ENCODE results near the gene SREBF1.

Gene SREBF1

DNA sequence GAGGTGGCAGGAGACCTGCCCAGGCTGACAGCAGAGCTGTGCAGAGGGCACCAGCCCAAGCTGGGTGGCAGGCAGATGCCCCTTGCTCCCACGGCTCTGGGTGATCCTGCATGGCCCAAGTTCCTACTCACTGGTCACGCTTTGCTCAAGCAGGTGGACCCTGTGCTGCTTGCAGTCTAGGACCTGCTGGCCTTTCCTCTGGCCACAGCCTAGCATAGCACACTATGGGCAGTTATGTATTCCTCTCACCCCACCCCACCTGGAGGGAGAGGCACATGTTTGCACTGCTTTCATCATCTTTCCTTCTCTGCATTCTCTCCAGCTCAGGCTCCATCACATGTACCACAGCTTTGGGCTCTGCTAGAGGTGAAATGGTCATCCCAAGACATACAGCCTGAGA lies 19.6 kb upstream of the SREBF1 start:
- DNase-seq, result no peak

DNA sequence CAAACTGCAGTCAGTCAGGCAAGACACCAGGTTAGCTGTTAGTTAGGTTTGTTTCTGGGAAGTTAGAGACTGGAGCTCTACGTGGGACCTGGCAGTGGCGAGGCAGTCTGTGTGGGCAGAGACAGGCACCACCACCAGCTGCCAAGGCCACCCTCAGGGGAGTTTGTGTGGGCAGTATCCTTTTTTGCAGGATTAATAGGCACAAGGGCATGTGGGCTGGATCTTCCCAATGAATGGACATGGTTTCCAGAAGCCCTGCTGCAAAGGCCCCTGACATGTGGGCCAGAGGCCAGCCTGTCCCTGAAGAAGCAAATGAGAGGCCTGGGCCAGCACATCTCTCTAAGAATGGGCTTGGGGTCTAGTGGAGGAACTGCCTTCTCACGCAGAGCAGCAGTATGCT lies 19.2 kb upstream of the SREBF1 start:
- DNase-seq, result no peak

DNA sequence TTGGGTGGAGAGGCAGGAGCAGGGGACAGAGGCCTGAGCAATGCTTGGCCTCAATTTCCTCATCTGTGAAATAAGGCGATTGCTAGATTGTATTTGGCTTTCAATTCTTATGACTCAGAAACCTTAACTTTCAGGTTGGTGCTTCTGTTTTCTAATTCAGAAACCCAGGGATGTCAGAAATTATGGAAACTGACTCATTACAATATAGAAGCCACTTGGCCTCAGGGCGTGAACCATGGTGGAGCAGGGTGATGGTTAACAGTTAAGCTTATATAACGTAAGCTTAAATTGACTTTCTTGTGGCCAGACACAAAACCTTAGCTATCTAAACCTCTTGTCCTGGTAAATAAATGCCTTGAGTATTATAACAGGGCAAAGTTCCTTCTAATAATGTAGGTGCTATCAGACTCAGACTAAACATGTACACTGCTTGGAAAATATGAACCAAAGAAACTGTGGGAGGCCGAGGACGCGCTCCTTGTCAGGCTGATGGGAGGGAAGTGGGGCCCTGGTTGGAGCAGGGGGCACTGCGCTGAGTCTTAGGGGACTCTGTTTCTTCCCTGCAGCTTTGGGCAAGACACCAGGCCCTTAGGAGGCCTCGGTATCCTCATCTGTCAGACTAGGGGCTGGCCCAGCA lies 17.1 kb upstream of the SREBF1 start:
- DNase-seq, result no peak

DNA sequence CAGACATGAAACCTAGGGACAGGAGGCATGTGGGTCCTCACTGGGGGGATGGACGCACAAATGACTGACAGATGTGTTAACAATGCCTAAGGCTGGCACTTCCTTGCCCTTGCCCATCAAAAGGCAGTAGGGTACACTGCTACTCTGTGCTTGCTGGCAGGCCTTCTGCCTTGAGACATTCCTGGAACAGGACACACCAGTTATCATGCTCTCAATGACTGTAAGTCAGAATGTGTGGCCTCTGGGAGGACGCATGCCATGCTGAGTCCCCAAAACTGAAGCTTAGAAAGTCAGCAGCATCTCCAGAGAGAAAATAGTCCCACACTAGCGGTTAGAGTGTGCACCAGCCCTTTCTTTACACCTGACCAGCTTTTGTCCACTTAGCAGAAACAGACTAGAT lies 16.1 kb upstream of the SREBF1 start:
- no peak for DNase-seq

DNA sequence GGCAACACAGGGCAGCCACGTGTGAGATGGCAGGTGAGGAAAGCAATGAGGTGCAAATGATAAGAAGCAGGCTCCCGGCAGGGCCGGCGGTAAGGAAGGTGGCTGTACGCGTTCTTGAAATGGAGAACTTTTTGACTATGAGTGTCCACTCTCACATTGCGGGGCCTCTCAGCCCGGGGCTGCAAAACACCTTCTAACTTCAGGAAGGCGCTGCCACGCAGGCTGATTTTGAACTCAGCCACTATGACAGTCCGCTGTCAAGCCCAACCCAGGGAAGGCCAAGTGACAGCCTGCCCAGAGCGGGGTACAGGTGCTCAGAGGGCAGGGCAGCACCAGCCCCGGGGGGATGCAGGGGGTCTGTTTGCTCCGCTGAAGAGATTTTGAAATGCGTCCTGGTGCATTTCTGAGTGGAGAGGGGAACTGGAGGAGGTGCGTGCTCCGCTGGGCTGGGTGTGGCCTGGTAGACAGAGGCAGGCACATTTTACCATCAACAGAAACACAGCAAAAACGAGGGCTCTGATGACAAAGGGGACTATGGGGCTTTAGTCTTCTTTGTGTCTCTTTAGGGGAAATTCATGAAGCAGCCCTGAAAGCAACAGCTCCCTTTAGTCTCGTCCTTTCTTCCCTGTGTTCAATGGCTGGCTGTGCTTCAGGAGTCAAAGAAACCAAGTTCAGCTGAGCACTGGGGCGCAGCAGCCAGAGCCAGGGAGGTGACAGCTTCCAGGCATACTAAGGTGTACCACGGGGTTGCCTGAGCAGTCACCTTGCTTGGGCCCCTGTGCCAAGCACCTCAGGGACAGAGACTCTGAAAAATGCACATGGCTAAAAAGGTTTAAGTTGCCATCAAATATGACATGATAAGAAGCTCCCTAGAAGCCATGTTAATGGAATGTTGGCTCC lies 14.6 kb upstream of the SREBF1 start:
- DNase-seq, result no peak

DNA sequence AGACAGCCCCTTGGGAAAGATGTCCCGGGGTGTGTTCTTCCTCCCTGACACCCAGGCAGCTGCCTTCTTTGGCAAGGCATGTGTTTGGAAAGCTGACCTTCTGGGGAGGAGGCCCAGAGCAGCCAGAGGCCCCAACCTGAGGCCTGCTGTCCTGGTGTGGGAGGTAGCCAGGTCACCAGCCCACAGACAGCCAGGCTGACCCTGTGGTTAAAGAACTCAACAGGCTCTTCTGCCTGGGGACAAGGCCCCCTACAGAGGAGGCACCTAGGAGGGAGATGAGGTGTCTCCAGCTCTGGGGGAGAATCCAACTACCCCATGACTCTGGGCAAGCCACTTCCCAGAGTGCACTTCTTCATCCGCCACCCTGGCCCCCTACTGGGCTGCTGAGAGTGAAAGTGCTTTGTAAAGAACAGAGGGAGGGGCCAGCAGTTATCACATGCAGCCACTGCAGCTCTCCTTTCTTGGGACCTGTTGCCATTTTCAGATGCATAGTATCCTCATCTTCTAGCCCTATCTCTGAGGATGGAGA lies 13.1 kb upstream of the SREBF1 start:
- DNase-seq, result peak; percentile 44

DNA sequence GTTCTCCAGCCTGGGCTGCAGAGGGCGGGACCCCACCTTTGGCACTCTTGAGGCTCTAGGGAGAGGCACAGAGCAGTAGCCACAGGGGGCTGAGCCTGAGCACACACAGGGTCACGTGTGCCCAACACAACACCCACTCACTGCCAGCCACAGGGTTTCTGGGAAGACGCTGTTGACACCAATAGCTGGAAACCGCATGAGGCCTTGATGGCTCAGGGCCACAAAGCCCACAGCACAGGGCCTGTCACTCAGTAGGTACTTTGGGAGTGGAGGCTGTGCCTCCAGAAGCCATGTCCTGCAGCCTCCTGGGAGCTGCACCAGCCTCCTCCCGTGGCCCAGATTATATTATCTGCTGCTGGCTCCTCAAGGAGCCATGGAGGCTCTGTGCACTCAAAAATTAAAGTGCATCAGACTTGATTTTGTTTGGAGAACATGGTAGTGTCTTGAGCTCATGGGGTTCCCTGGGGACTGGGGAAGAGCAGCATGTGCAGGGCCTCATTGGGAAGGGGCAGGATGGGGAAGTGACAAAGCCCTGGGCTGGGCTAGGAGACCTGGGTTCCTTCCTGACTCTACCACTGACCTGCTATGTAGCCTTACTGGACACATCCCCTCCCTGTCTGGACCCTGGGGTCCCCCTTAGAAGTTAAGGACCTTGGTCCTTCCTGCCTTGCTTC lies 12.5 kb upstream of the SREBF1 start:
- DNase-seq, result peak; percentile 32

DNA sequence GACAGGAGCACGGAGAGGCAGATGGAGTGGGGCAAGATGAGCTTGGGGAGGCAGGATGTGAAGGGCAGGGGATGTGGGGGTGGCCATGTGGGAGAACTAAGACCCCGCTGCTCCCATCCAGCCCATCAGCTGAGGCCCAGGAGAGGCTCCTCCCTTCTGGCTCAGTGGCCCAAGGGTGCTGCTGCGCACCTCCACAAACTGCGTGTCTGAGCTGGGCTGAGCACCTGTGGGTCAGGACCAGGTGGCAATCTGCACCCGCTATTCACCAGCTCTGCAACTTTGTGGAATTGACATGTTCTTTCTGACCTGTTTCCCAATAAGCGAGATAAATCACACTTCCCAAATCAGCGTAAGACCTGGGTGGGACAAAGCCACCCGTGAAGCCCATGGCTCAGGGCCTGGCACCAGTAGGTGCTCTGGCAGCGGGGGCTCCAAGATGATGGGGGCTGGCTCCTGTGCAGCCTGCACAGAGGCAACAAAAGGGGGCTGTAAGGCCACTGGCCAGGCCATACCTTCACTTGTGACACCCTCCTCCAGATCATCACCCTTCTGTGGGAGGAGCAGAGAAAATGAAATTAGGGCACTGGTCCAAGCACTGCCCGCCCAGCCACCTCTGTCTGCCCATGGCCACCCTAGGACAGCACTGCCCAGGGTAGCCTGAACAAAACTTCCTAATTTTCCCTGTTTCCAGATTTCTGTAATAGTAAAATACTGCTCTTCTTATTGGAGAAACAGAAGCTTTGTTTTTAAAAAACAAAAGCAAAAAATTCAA lies 11.7 kb upstream of the SREBF1 start:
- no peak for DNase-seq

DNA sequence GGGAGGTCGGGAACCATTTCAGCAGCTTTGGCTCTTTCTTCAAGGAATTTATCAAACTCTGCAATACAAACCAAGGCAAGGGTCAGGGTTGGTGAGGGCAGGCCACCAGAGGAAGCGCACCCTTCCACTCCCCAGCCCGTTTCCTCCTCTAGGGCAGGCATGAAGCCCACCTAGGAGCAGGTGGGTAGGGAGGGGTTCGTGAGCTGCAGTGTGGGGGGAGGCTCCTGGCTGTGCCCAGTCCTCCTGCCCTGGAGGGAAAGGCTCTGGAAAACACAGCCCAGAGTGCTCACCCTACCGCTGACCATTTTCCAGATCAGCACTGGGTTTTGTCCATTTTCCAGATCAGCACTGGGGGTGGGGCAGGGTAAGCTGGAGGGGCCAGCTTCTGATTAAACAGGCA lies 10.9 kb upstream of the SREBF1 start:
- DNase-seq, result no peak

DNA sequence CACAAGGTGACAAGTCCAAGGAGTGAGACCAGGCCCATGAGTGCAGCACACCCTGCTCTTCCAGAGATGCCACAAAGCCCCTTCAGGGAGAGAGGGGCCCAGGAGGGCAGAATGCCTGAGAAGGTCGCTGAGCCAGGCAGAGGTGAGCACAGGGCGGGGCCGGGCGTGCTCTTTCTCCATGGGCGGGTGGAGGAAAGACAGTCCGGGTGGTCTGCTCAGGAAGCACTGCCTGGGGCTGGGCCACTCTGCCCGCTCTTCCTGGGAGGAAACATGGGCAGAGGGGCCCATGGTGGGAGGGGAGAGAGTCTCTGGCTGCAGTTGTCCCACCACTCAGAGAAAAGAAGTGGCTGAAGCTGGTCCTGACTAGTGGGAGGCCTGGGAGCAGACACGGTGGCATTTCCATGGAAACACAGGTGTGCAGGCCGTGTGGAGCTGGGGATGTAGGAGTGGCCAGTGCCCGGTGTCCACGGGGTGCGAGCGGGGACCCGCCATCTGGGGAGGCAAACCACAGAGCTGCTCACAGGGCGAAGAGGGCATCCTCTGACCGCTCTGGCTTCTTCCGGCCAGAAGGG lies 10.4 kb upstream of the SREBF1 start:
- DNase-seq, result no peak

DNA sequence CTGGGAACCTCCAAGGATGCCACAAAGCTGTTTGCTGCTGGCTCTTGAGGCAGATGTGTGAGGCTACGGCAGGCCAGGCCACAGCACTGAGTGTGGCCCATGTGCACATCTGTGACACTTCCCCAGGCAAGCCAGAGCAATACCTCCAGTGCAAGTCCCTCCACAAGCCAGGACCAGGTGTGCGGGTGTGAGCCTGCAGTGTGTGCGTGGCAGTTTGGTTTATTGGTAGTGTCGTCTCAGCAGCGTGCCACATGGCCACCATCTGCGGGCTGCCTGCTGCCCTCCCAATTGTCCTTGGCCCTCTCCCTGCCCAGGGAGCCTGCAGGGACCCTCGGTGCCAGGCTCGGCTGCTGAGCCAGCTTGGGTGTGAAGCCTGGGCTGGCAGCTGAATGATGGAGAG lies 9.9 kb upstream of the SREBF1 start:
- DNase-seq, result no peak

DNA sequence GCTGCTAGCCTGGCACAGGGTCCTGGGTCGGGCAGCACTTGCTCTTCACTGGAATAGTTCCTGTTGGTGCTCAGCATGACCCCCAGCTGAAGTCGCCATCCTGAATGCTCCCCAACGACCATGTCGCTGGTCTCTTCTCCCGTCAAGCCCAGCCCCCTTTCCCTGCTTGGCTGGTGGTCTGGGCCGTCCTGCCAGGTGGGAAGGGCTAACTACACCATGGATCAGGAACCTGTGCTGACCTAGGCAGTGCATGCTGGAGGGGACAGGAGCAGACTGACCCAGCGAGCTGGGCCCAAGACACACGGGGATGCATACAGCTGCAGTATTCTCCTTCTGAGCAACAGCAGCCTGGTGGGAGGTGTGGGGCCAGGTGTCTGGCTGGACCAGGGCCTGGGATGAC lies 9.2 kb upstream of the SREBF1 start:
- DNase-seq, result no peak

DNA sequence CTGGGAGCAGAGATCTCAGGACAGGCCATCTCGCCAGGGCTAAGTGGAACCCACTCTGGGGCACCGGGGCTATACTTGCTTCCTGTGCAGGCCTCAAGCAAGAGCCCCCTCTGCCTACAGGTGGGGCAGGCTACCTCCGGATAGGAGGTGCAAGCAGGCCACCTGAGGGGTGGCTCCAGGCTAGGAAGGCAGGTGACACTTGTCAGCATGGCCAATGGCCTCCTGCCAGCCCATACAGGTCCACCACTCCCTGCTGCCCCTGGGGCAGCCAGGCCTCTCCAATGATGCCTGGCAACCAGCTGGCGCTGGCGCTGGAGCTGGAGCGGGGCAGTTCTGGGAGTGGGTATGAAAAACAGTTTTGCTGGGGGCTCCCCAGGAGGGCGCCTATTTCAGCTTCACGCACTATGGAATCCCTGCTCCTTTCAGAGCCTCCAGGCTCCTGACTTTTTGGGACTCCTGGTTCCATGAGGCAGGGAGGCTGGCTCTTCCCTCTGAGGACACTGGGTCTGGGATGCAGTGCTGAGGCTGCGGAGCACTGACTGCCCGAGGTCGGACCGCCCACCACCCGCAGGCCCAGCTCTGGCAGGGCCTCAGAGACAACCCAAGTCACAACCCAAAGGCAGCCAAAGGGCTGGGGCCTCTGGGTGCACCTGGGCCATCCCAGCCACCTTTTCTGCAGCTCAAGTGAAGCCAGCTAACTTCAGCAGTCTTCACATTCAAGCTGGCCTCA lies 8.4 kb upstream of the SREBF1 start:
- DNase-seq, result no peak

DNA sequence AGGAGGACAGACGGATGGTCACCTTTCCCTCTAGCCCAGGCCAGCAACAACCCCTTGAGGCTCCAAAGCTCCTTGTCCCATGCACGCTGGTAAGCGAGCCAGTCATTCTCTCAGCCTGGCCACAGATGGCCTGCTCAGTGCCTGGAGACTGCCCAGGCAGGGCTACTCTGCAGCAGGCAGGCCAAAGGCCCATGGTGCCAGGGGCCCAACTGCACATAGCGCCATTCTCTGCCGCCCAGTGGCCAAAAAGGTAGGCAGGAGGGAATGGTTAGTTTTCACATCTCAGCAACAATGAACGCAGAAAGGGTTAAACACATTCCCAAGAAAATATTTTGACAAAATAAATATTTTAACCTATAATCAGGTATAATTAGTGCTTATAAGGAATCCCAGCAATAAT lies 7.7 kb upstream of the SREBF1 start:
- DNase-seq, result no peak

DNA sequence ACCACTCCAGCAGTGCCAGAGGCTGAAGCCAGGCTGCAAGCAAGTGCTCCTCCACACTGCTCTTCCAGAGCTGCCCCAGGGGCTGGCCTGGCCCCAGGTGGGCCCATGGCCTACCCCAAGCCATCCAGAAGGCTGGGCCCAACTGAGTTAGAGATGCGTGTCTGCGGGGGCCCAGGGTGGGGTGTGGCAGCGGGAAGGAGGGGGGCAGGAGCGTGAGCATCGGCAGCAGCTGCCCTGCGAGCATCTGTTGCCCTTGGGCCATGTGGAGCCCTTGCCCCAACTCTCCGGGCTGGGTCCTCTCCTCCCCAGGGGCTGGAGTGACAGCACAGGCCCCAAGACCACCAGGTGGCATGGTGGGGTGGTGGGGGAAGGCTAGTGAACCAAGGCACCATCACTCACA lies 7.3 kb upstream of the SREBF1 start:
- DNase-seq, result no peak

DNA sequence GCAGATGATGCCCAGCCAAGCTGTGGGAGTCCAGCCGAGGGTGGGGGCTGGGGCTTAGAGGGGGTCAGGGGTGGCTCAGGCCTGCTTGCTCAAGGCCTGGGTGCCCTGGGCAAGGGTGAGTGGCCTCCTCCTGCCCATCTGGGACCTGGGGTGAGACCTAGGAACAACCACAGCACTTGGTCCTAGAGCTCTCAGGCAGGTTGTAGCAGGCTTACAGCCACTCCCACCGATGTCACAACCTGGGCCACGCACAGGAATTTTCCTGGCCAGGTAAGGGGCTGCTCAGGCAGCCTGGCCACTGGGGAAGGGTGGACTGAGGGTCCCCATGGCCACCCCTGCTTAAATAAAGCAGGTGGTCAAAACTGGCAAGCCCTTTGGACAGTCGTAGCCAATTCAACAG lies 6.3 kb upstream of the SREBF1 start:
- no peak for DNase-seq

DNA sequence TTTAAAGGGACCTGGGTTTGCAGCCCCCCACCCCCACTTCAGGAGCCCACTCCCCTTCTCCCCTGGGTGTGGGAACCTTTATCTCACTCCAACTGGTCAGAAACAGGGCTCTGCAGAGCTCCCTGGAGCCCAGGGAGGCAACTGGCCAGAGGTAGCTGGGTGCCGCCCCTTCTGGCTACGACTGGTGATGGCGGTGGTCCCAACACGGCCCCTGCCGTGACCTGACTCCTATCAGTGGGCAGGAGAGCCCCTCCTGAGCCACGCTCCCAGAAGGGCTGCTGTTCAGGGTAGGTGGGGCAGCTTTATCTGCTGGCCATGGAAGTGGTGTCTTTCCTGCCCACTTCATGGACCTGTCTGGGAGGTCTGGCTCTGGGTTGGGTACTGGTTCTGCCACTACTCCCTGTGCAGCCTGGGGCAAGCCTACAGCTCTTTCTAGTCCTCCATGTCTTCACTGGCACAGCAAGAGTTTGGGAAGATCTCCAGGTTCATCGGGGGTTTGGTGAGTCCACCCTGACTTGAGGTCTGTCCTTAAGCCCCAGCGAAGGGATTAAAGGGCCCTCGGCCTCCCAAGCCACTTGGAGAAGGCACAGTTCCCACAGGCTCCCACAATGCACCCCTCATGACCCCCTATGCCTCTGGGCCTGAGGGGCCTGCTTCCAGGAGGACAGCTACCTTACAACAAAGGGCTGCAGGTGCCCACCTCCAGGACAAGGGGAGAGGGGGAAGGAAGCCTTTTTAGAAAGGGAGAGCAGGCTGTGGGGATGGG lies 5.5 kb upstream of the SREBF1 start:
- no peak for DNase-seq

DNA sequence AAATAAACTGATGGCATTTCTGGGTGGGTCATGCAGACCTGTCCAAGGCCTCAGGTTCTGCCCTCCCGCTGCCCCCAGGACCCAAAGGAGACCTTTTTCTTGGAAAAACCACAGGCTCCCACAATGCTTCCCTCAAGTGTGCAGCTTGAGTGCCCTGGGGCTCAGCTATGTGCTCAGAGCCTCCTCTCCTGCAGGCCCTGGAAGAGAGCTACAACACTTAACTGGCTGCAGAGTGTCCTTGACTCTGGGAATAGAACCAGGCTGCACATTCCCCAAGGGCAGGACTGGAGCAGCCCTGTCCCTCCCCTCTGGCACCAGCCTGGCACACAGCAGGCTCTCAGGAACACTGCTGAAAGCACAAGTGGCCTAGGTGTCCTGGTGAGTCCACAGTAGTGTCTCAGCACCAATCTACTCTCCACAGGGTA lies 4.8 kb upstream of the SREBF1 start:
- DNase-seq, result no peak

DNA sequence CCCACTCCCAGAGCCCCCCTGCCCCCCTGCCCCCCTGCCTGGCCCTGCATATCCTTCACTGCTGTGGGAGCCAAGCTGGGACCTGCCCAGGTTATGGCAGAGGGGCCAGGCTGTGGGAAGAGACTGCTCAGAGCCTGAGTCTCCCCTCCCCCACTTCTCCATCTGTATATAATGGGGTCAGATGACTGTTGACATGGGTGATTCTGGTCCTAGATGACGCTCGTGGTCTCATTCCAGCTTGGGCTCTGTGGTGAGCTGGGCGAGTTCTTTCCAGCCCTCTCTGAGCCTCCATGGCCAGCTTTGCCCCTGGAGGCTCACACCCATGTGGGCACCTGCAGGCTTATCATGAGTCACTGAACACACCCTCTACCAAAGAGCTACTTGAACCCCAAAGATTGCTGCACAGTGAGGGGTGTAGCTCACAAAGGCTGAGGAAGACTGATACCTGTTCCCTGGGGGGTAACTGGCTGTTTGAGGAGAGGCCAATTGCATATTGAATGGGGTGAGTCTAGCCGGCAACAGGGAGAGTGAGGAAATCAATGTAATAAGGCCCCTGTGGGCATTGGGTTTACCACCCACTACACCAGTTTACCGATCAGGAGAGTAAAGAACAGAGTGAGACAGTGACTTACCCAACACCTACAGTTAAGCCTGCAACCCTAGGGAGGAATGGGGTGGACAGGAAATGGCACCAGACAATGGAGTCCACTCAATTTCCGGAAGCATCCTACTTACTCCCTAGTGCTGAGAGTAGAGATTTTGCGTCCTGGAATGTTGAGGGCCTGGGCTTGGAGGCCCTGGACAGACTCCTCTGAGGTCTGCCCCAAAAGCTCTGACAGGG lies 4.2 kb upstream of the SREBF1 start:
- no peak for DNase-seq

Data from NCI-H1436 treated with DMSO at 0.1 percent for 48 hours (cell line).